GM23338 (cell line): ENCODE data around the gene C1orf115.

ENCODE experiments used
- CTCF ChIP-seq, 2 experiments: fragments of 200-600 bp in 1 of 2; sonication (generic) in 1 of 2; conservative IDR thresholded peaks; 2 replicates each; pipeline versions ENCODE4 v1.5.1 to v1.6.1; 2016 to 2017; ENCODE audit warnings: antibody characterized with exemption in 2 of 2, low read depth in 2 of 2, mild to moderate bottlenecking in 2 of 2, moderate library complexity in 1 of 2
- EZH2 ChIP-seq: fragments of 200-600 bp; sonication (generic); IDR thresholded peaks from one replicate; pipeline ENCODE4 v1.8.0; 2017; ENCODE audit warnings: antibody characterized with exemption, mild to moderate bottlenecking, low read depth; ENCODE audit not compliant: unreplicated experiment
- EZH2phosphoT487 ChIP-seq: fragments of 200-600 bp; sonication (generic); IDR thresholded peaks from one replicate; pipeline ENCODE4 v1.8.1; 2018; ENCODE audit warnings: antibody characterized with exemption; ENCODE audit not compliant: unreplicated experiment
- JUNB ChIP-seq: IDR thresholded peaks from one replicate; pipeline ENCODE4 v1.6.1; 2016; ENCODE audit warnings: antibody characterized with exemption; ENCODE audit not compliant: unreplicated experiment
- POLR2AphosphoS5 ChIP-seq: IDR thresholded peaks from 2 replicates; pipeline ENCODE4 v1.6.1; 2016; ENCODE audit warnings: antibody characterized with exemption, low read depth

GRCh38 chr1:220666349-220666748 lies 23.8 kb upstream of the C1orf115 start:
- no peak for TF ChIP-seq CTCF (conservative IDR thresholded peaks at IDR 0.05; ENCODE audit: low read depth in 2 of 2)
- no peak for TF ChIP-seq JUNB
- no peak for TF ChIP-seq POLR2AphosphoS5
- no peak for TF ChIP-seq EZH2
- no peak for TF ChIP-seq EZH2phosphoT487
